Astrocyte (in vitro differentiated cells and primary cell): ENCODE measurements around the gene GRAMD4. TPM values are rescaled to one million over a fixed set of nuclear protein-coding genes. Genes with fewer than 3 reads are reported as not detected.

ENCODE experiments used
- DNase-seq: peaks from one replicate; pipeline ENCODE4 v3.0.0-alpha.2; 2010; ENCODE audit warnings: low read depth
- FAIRE-seq: peaks from 2 replicates; lab custom pipeline; 2011; peaks lifted over from hg19 to GRCh38; lab: Jason Lieb, UNC
- H2AFZ ChIP-seq: 2 replicates; pipeline ENCODE4 v1.6.0; 2012; ENCODE audit warnings: low read depth, low read length, inconsistent platforms
- H3K27ac ChIP-seq: 2 replicates; pipeline ENCODE4 v1.5.1; 2011; ENCODE audit warnings: low read depth, low read length, inconsistent platforms
- H3K27me3 ChIP-seq: 2 replicates; pipeline ENCODE4 v1.6.0; 2011; ENCODE audit warnings: low read length, inconsistent platforms; ENCODE audit not compliant: insufficient read depth
- H3K36me3 ChIP-seq: 2 replicates; pipeline ENCODE4 v1.5.1; 2011; ENCODE audit warnings: low read length, inconsistent platforms; ENCODE audit not compliant: insufficient read depth
- H3K4me1 ChIP-seq: 2 replicates; pipeline ENCODE4 v1.5.1; 2011; ENCODE audit warnings: low read length, inconsistent platforms; ENCODE audit not compliant: insufficient read depth
- H3K4me2 ChIP-seq: 2 replicates; pipeline ENCODE4 v1.6.0; 2012; ENCODE audit warnings: low read length, inconsistent platforms
- H3K4me3 ChIP-seq: 2 replicates; pipeline ENCODE4 v1.5.1; 2011; ENCODE audit warnings: low read depth, mild to moderate bottlenecking, low read length, inconsistent platforms; ENCODE audit not compliant: insufficient read depth
- H3K79me2 ChIP-seq: 2 replicates; pipeline ENCODE4 v1.6.0; 2012; ENCODE audit warnings: mild to moderate bottlenecking, low read length, inconsistent platforms; ENCODE audit not compliant: insufficient read depth
- H3K9ac ChIP-seq: 2 replicates; pipeline ENCODE4 v1.6.0; 2012; ENCODE audit warnings: mild to moderate bottlenecking, low read length, inconsistent platforms
- H3K9me3 ChIP-seq: 2 replicates; pipeline ENCODE4 v1.5.1; 2012; ENCODE audit warnings: low read depth, mild to moderate bottlenecking, low read length, inconsistent platforms; ENCODE audit not compliant: insufficient read depth
- H4K20me1 ChIP-seq: 2 replicates; pipeline ENCODE4 v1.6.0; 2012; ENCODE audit warnings: low read length, inconsistent platforms; ENCODE audit not compliant: insufficient read depth
- H3K27ac Mint-ChIP-seq: one replicate; pipeline ENCODE4 v1.8.0; 2021; ENCODE audit warnings: mild to moderate bottlenecking, mixed read lengths; ENCODE audit not compliant: unreplicated experiment
- H3K27me3 Mint-ChIP-seq: one replicate; pipeline ENCODE4 v1.8.0; 2021; ENCODE audit warnings: low read depth, mixed read lengths; ENCODE audit not compliant: unreplicated experiment
- H3K36me3 Mint-ChIP-seq: one replicate; pipeline ENCODE4 v1.8.0; 2021; ENCODE audit warnings: low read depth, mixed read lengths; ENCODE audit not compliant: unreplicated experiment
- H3K4me1 Mint-ChIP-seq: one replicate; pipeline ENCODE4 v1.8.0; 2021; ENCODE audit warnings: low read depth, mixed read lengths; ENCODE audit not compliant: unreplicated experiment
- H3K4me3 Mint-ChIP-seq: one replicate; pipeline ENCODE4 v1.8.0; 2021; ENCODE audit warnings: mild to moderate bottlenecking, moderate library complexity, mixed read lengths; ENCODE audit not compliant: unreplicated experiment
- H3K9me3 Mint-ChIP-seq: one replicate; pipeline ENCODE4 v1.8.0; 2021; ENCODE audit warnings: mild to moderate bottlenecking, mixed read lengths; ENCODE audit not compliant: unreplicated experiment
- CTCF ChIP-seq: IDR thresholded peaks from 2 replicates; pipeline ENCODE4 v1.5.1; 2011; ENCODE audit warnings: low read depth, mild to moderate bottlenecking, inconsistent platforms, low read length, moderate library complexity; ENCODE audit not compliant: insufficient read depth
- EZH2 ChIP-seq: IDR thresholded peaks from 2 replicates; pipeline ENCODE4 v1.6.1; 2012; ENCODE audit warnings: mild to moderate bottlenecking, low read length, inconsistent platforms; ENCODE audit not compliant: insufficient read depth
- total RNA-seq: library from RNA; stranded (reverse); gene quantifications from 2 replicates; pipeline ENCODE4 v1.2.1, GENCODE V29; 2021

GRAMD4 gene
- total RNA-seq, 1 donor from 2014 or later, result 17.8 TPM

- H3K27ac Mint-ChIP-seq, result no peak overlapping the region
- peaks cover 5% of the 10 kb centered on the region for H4K20me1 ChIP-seq
- no peaks in the 10 kb centered on the region for H3K79me2 ChIP-seq
- H3K4me2 ChIP-seq, result no peak overlapping the region
- H3K36me3 ChIP-seq, result peaks cover 21% of the 10 kb centered on the region
- H3K27me3 ChIP-seq, result no peaks in the 10 kb centered on the region
- no peaks in the 10 kb centered on the region for H3K9me3 ChIP-seq
- no peaks in the 10 kb centered on the region for H3K27me3 Mint-ChIP-seq
- no peaks in the 10 kb centered on the region for H3K9me3 Mint-ChIP-seq
- no peaks in the 10 kb centered on the region for H3K4me1 ChIP-seq
- no peak for FAIRE-seq
- no peak overlapping the region for H3K9ac ChIP-seq
- no peak overlapping the region for H3K4me3 ChIP-seq
- no peak overlapping the region for H3K4me3 Mint-ChIP-seq
- no peak overlapping the region for H3K27ac ChIP-seq
- no peaks in the 10 kb centered on the region for H3K4me1 Mint-ChIP-seq
- TF ChIP-seq EZH2, result no peak
- TF ChIP-seq CTCF, result no peak
- no peak for DNase-seq
- no peak overlapping the region for H2AFZ ChIP-seq
- peaks cover 18% of the 10 kb centered on the region for H3K36me3 Mint-ChIP-seq
Observed at GRCh38 chr22:46693634-46694415, 73.6 kb downstream of the GRAMD4 start.

- Mint-ChIP-seq H3K4me3 (no peak overlapping the region), H3K4me1 (no peaks in the 10 kb centered on the region), H3K27ac (no peak overlapping the region), H3K27me3 (no peaks in the 10 kb centered on the region), H3K36me3 (peaks cover 16% of the 10 kb centered on the region), H3K9me3 (no peaks in the 10 kb centered on the region)
- no peak overlapping the region for H3K4me2 ChIP-seq
- H3K36me3 ChIP-seq, result peaks cover 21% of the 10 kb centered on the region
- H3K9ac ChIP-seq, result no peak overlapping the region
- TF ChIP-seq EZH2 (no peak), CTCF (no peak)
- no peak overlapping the region for H2AFZ ChIP-seq
- no peaks in the 10 kb centered on the region for H3K79me2 ChIP-seq
- no peaks in the 10 kb centered on the region for H3K27me3 ChIP-seq
- no peak for FAIRE-seq
- H3K4me1 ChIP-seq, result no peaks in the 10 kb centered on the region
- H3K9me3 ChIP-seq, result no peaks in the 10 kb centered on the region
- no peak overlapping the region for H3K4me3 ChIP-seq
- no peak for DNase-seq
- peaks cover 5% of the 10 kb centered on the region for H4K20me1 ChIP-seq
- H3K27ac ChIP-seq, result no peak overlapping the region
Observed at GRCh38 chr22:46694416-46695170, 74.4 kb downstream of the GRAMD4 start.
